ENCODE measurements around the gene CLDN4.

DNA sequence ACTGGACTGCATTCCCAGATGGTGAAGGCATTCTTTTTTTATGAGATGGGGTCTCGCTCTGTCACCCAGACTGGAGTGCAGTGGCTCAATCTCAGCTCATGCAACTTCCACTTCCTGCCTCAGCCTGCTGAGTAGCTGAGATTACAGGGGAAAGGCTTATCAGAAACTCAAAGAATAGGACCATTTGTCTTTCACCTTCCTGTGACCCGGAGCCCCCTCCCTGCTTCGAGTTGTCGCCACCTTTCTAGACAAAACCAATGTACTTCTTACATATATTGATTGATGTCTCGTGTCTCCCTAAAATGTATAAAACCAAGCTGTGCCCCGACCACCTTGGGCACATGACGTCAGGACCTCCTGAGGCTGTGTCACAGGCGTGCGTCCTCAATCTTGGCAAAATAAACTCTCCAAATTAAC, 13.3 kb downstream of the CLDN4 start:
- TF ChIP-seq, protein P1, sequence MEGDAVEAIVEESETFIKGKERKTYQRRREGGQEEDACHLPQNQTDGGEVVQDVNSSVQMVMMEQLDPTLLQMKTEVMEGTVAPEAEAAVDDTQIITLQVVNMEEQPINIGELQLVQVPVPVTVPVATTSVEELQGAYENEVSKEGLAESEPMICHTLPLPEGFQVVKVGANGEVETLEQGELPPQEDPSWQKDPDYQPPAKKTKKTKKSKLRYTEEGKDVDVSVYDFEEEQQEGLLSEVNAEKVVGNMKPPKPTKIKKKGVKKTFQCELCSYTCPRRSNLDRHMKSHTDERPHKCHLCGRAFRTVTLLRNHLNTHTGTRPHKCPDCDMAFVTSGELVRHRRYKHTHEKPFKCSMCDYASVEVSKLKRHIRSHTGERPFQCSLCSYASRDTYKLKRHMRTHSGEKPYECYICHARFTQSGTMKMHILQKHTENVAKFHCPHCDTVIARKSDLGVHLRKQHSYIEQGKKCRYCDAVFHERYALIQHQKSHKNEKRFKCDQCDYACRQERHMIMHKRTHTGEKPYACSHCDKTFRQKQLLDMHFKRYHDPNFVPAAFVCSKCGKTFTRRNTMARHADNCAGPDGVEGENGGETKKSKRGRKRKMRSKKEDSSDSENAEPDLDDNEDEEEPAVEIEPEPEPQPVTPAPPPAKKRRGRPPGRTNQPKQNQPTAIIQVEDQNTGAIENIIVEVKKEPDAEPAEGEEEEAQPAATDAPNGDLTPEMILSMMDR (IDR thresholded peaks at IDR 0.05) = no peak
- no peak for TF ChIP-seq POLR2A (IDR thresholded peaks at IDR 0.05)
